ENCODE data around the gene NCKAP5.

DNA sequence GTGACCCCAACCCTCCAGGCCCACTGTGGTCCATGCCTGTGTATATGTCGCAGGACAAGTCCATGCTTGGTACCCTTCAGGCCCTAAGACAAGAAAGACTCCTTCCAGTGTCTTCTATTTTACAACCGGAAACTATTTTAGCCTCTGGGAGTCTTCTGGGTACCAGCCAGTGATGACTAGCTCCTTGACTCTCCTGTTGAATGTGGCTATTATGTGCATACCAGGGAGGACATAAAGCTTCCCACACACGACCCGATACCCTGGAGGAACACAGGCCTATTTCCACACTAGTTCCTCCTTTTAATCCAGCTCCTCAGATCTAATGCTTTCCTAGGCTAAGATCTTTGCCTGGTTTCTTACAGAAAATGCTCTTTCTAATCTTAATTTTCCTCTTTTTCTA is 178.1 kb downstream of the NCKAP5 start:
- TF ChIP-seq, protein P1, sequence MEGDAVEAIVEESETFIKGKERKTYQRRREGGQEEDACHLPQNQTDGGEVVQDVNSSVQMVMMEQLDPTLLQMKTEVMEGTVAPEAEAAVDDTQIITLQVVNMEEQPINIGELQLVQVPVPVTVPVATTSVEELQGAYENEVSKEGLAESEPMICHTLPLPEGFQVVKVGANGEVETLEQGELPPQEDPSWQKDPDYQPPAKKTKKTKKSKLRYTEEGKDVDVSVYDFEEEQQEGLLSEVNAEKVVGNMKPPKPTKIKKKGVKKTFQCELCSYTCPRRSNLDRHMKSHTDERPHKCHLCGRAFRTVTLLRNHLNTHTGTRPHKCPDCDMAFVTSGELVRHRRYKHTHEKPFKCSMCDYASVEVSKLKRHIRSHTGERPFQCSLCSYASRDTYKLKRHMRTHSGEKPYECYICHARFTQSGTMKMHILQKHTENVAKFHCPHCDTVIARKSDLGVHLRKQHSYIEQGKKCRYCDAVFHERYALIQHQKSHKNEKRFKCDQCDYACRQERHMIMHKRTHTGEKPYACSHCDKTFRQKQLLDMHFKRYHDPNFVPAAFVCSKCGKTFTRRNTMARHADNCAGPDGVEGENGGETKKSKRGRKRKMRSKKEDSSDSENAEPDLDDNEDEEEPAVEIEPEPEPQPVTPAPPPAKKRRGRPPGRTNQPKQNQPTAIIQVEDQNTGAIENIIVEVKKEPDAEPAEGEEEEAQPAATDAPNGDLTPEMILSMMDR (IDR thresholded peaks at IDR 0.05) = no peak
- TF ChIP-seq POLR2A (IDR thresholded peaks at IDR 0.05) = no peak
